HepG2 (cell line): ENCODE data around the gene CORO1A. TPM values are rescaled to one million over a fixed set of nuclear protein-coding genes. Genes with fewer than 3 reads are reported as not detected.

ENCODE experiments used
- ARHGAP35 ChIP-seq: sonication (generic); formaldehyde crosslinking; IDR thresholded peaks from 2 replicates; pipeline ENCODE4 v1.9.0; 2022; ENCODE audit warnings: mild to moderate bottlenecking, inconsistent platforms, moderate library complexity, missing genetic modification reagents, borderline replicate concordance
- ATF1 ChIP-seq: IDR thresholded peaks from 2 replicates; pipeline ENCODE4 v1.6.1; 2016; ENCODE audit warnings: mild to moderate bottlenecking, control low read depth
- CCDC6 ChIP-seq: sonication (generic); formaldehyde crosslinking; IDR thresholded peaks from 2 replicates; pipeline ENCODE4 v1.8.1; 2022; ENCODE audit warnings: mild to moderate bottlenecking, missing genetic modification reagents, moderate library complexity
- IRF2 ChIP-seq: IDR thresholded peaks from 2 replicates; pipeline ENCODE4 v1.6.1; 2018; ENCODE audit warnings: missing genetic modification reagents, missing compliant biosample characterization
- MLLT10 ChIP-seq: sonication (generic); formaldehyde crosslinking; IDR thresholded peaks from 2 replicates; pipeline ENCODE4 v1.4.0; 2020; ENCODE audit warnings: missing genetic modification reagents
- NFE2 ChIP-seq: sonication (generic); formaldehyde crosslinking; IDR thresholded peaks from 2 replicates; pipeline ENCODE4 v1.4.0; 2020; ENCODE audit warnings: missing genetic modification reagents
- ZNF326 ChIP-seq: sonication (generic); formaldehyde crosslinking; IDR thresholded peaks from 2 replicates; pipeline ENCODE4 v1.4.0; 2020; ENCODE audit warnings: missing genetic modification reagents, borderline replicate concordance
- ZNF354B ChIP-seq: sonication (generic); formaldehyde crosslinking; IDR thresholded peaks from 2 replicates; pipeline ENCODE4 v1.8.0; 2022; ENCODE audit warnings: mild to moderate bottlenecking, missing genetic modification reagents
- ZNF367 ChIP-seq: sonication (generic); formaldehyde crosslinking; IDR thresholded peaks from 2 replicates; pipeline ENCODE4 v1.4.0; 2020; ENCODE audit warnings: missing genetic modification reagents, borderline replicate concordance
- ZNF383 ChIP-seq: sonication (generic); formaldehyde crosslinking; IDR thresholded peaks from 2 replicates; pipeline ENCODE4 v1.4.0; 2020; ENCODE audit warnings: missing genetic modification reagents, mild to moderate bottlenecking, borderline replicate concordance
- ZNF775 ChIP-seq: sonication (generic); formaldehyde crosslinking; IDR thresholded peaks from 2 replicates; pipeline ENCODE4 v1.4.0; 2020; ENCODE audit warnings: missing genetic modification reagents, mild to moderate bottlenecking, moderate library complexity, borderline replicate concordance
- ZNF879 ChIP-seq: sonication (generic); formaldehyde crosslinking; IDR thresholded peaks from 2 replicates; pipeline ENCODE4 v1.8.1; 2023; ENCODE audit warnings: missing genetic modification reagents
- polyA plus RNA-seq, 8 experiments: library from polyadenylated mRNA; depleted of rRNA in 3 of 8; stranded (reverse) in 7 of 8; unstranded in 1 of 8; fragments of >200 nt; fragmentation: Illumina TruSeq in 4 of 8; extraction: Trizol in 4 of 8; gene quantifications; 2 replicates each; pipeline versions ENCODE4 v1.2.1 to v1.2.3, GENCODE V29; 2011 to 2016; ENCODE audit warnings: low read depth in 4 of 8, missing spikeins in 1 of 8, mixed read lengths in 1 of 8; ENCODE audit not compliant: insufficient read depth in 1 of 8
- total RNA-seq, 5 experiments: library from RNA; depleted of rRNA; stranded (reverse); fragments of >200 nt; fragmentation: Illumina TruSeq; extraction: Trizol; gene quantifications; 2 replicates each; pipeline ENCODE4 v1.2.3, GENCODE V29; 2016; ENCODE audit warnings: low read depth in 1 of 5
- TF ChIP-seq, protein P1 (sequence below): sonication (generic); formaldehyde crosslinking; IDR thresholded peaks from 2 replicates; pipeline ENCODE4 v1.4.0; 2020; ENCODE audit warnings: mild to moderate bottlenecking, missing genetic modification reagents
- TF ChIP-seq, protein P2 (sequence below): sonication (generic); formaldehyde crosslinking; IDR thresholded peaks from 2 replicates; pipeline ENCODE4 v1.5.1; 2020; ENCODE audit warnings: missing genetic modification reagents, mild to moderate bottlenecking, borderline replicate concordance
- TF ChIP-seq, protein P3 (sequence below), 2 experiments: fragments of 450-650 bp in 1 of 2; sonication (generic) in 1 of 2; formaldehyde crosslinking in 1 of 2; IDR thresholded peaks; 2 replicates each; pipeline versions ENCODE4 v1.6.1 to v1.8.0; 2016 to 2022; ENCODE audit warnings: antibody characterized with exemption in 1 of 2, mild to moderate bottlenecking in 1 of 2, missing genetic modification reagents in 1 of 2
- TF ChIP-seq, protein P4 (sequence below): sonication (generic); formaldehyde crosslinking; IDR thresholded peaks from 2 replicates; pipeline ENCODE4 v1.8.0; 2022; ENCODE audit warnings: mild to moderate bottlenecking, missing genetic modification reagents, moderate library complexity

The CORO1A gene
- total and polyA plus RNA-seq, 2 of the 13 experiments (the other 11 are each of a cell fraction or from before 2014, with no cell fraction given) = 6.5 to 12.9 TPM

DNA sequence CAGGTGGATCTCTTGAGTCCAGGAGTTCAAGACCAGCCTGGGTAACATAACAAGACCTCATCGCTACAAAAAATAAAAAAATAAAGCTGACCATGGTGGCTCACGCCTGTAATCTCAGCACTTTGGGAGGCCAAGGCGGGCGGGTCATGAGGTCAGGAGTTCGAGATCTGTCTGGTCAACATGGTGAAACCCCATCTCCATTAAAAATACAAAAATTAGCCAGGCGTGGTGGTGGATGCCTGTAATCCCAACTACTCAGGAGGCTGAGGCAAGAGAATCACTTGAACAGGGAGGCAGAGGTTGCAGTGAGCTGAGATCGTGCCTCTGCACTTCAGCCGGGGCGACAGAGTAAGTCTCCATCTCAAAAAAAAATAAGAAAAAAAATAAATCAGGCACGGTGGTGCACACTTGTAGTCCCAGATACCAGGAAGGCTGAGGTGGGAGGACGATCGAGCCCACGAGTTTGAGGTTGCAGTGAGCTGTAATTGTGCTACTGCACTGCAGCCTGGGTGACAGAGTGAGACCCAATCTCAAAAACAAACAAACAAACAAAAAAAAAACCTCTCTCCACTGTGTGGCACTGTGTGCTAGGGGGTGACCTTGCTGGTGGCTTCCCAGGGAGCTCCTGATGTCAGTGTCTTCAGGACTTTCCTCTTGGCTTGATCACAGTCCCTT, 40.6 kb upstream of the CORO1A start (continued):
- no peak for TF ChIP-seq ZNF383 (CRISPR knock-in tag)
- TF ChIP-seq, protein P1, sequence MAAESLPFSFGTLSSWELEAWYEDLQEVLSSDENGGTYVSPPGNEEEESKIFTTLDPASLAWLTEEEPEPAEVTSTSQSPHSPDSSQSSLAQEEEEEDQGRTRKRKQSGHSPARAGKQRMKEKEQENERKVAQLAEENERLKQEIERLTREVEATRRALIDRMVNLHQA (CRISPR knock-in tag) = no peak
- TF ChIP-seq, protein P2, sequence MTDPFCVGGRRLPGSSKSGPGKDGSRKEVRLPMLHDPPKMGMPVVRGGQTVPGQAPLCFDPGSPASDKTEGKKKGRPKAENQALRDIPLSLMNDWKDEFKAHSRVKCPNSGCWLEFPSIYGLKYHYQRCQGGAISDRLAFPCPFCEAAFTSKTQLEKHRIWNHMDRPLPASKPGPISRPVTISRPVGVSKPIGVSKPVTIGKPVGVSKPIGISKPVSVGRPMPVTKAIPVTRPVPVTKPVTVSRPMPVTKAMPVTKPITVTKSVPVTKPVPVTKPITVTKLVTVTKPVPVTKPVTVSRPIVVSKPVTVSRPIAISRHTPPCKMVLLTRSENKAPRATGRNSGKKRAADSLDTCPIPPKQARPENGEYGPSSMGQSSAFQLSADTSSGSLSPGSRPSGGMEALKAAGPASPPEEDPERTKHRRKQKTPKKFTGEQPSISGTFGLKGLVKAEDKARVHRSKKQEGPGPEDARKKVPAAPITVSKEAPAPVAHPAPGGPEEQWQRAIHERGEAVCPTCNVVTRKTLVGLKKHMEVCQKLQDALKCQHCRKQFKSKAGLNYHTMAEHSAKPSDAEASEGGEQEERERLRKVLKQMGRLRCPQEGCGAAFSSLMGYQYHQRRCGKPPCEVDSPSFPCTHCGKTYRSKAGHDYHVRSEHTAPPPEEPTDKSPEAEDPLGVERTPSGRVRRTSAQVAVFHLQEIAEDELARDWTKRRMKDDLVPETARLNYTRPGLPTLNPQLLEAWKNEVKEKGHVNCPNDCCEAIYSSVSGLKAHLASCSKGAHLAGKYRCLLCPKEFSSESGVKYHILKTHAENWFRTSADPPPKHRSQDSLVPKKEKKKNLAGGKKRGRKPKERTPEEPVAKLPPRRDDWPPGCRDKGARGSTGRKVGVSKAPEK = no peak
- no peak for TF ChIP-seq MLLT10
- no peak for TF ChIP-seq ATF1 (CRISPR knock-in tag)
- no peak for TF ChIP-seq ZNF367 (CRISPR knock-in tag)
- no peak for TF ChIP-seq CCDC6 (CRISPR knock-in tag)
- TF ChIP-seq ZNF326 (CRISPR knock-in tag) = no peak
- TF ChIP-seq, protein P3, sequence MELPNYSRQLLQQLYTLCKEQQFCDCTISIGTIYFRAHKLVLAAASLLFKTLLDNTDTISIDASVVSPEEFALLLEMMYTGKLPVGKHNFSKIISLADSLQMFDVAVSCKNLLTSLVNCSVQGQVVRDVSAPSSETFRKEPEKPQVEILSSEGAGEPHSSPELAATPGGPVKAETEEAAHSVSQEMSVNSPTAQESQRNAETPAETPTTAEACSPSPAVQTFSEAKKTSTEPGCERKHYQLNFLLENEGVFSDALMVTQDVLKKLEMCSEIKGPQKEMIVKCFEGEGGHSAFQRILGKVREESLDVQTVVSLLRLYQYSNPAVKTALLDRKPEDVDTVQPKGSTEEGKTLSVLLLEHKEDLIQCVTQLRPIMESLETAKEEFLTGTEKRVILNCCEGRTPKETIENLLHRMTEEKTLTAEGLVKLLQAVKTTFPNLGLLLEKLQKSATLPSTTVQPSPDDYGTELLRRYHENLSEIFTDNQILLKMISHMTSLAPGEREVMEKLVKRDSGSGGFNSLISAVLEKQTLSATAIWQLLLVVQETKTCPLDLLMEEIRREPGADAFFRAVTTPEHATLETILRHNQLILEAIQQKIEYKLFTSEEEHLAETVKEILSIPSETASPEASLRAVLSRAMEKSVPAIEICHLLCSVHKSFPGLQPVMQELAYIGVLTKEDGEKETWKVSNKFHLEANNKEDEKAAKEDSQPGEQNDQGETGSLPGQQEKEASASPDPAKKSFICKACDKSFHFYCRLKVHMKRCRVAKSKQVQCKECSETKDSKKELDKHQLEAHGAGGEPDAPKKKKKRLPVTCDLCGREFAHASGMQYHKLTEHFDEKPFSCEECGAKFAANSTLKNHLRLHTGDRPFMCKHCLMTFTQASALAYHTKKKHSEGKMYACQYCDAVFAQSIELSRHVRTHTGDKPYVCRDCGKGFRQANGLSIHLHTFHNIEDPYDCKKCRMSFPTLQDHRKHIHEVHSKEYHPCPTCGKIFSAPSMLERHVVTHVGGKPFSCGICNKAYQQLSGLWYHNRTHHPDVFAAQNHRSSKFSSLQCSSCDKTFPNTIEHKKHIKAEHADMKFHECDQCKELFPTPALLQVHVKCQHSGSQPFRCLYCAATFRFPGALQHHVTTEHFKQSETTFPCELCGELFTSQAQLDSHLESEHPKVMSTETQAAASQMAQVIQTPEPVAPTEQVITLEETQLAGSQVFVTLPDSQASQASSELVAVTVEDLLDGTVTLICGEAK (IDR thresholded peaks at IDR 0.05) = no peak
- TF ChIP-seq, protein P3 (CRISPR knock-in tag; IDR thresholded peaks at IDR 0.05) = no peak
- no peak for TF ChIP-seq ZNF775
- TF ChIP-seq ZNF354B (CRISPR knock-in tag) = no peak
- TF ChIP-seq ZNF879 (CRISPR knock-in tag) = no peak
- no peak for TF ChIP-seq NFE2 (CRISPR knock-in tag)
- TF ChIP-seq IRF2 (CRISPR knock-in tag) = 0 out of 2 replicates have a peak, but pooled peaks have one; percentile 25
- TF ChIP-seq, protein P4, sequence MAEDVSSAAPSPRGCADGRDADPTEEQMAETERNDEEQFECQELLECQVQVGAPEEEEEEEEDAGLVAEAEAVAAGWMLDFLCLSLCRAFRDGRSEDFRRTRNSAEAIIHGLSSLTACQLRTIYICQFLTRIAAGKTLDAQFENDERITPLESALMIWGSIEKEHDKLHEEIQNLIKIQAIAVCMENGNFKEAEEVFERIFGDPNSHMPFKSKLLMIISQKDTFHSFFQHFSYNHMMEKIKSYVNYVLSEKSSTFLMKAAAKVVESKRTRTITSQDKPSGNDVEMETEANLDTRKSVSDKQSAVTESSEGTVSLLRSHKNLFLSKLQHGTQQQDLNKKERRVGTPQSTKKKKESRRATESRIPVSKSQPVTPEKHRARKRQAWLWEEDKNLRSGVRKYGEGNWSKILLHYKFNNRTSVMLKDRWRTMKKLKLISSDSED (CRISPR knock-in tag) = no peak
- TF ChIP-seq ARHGAP35 (CRISPR knock-in tag) = no peak
